NCI-H446 (cell line): Measurements from ENCODE around the gene MUC12.
"Not testable (repeated sequence)": the region's sequence is repeated elsewhere in the genome, so short reads cannot be mapped to it uniquely, and the experiment has no call there.

ENCODE experiments used
- DNase-seq, 2 experiments: peaks; one replicate each; lab custom pipeline; 2025; lab: John Stamatoyannopoulos, UW

The MUC12 gene

GRCh38 chr7:100969066-100969615, at the start of gene MUC12:
MUC12 (plus strand) TSS chr7:100969565; CDS start chr7:100969623, 58 bp downstream.
- DNase-seq, result no peak

GRCh38 chr7:100919779-100920437, 49.5 kb upstream of the MUC12 start:
- DNase-seq, result not testable (repeated sequence)

GRCh38 chr7:100921039-100921438, 48.3 kb upstream of the MUC12 start:
- no peak for DNase-seq

GRCh38 chr7:100923616-100924015, 45.7 kb upstream of the MUC12 start:
- not testable (repeated sequence) for DNase-seq

- DNase-seq, result no peak
These were observed 39.6 kb upstream of the MUC12 start for GRCh38 chr7:100929808-100930174.

GRCh38 chr7:100933734-100934133, 35.6 kb upstream of the MUC12 start:
- no peak for DNase-seq

- DNase-seq, result not testable (repeated sequence)
These were observed 34.0 kb upstream of the MUC12 start for GRCh38 chr7:100935381-100935780.

GRCh38 chr7:100936167-100936566, 33.2 kb upstream of the MUC12 start:
- not testable (repeated sequence) for DNase-seq

- DNase-seq, result no peak
These were observed 27.2 kb upstream of the MUC12 start for GRCh38 chr7:100942045-100942774.

- DNase-seq, result no peak
These were observed 25.7 kb upstream of the MUC12 start for GRCh38 chr7:100943693-100944092.

- no peak for DNase-seq
These were observed 25.2 kb upstream of the MUC12 start for GRCh38 chr7:100944138-100944537.

- no peak for DNase-seq
These were observed 23.3 kb upstream of the MUC12 start for GRCh38 chr7:100946111-100946510.

GRCh38 chr7:100946766-100947365, 22.5 kb upstream of the MUC12 start:
- DNase-seq, result no peak

- DNase-seq, result no peak
These were observed 21.6 kb upstream of the MUC12 start for GRCh38 chr7:100947792-100948191.

GRCh38 chr7:100949227-100949932, 20.0 kb upstream of the MUC12 start, which contains the start of gene MUC3A:
MUC3A (plus strand) TSS chr7:100949534; CDS start chr7:100949625, 91 bp downstream.
- no peak for DNase-seq

GRCh38 chr7:100949933-100950443, 19.4 kb upstream of the MUC12 start:
- no peak for DNase-seq

- DNase-seq, result no peak
These were observed 18.2 kb upstream of the MUC12 start for GRCh38 chr7:100951172-100951571.

- DNase-seq, result no peak
These were observed 17.3 kb upstream of the MUC12 start for GRCh38 chr7:100951888-100952560.

GRCh38 chr7:100952641-100953040, 16.7 kb upstream of the MUC12 start:
- no peak for DNase-seq

- no peak for DNase-seq
These were observed 11.4 kb upstream of the MUC12 start for GRCh38 chr7:100957832-100958421.

- no peak for DNase-seq
These were observed 9.5 kb upstream of the MUC12 start for GRCh38 chr7:100959894-100960293.
